Type B pancreatic cell (in vitro differentiated cells): ENCODE results near the gene RASA4B. TPM values are rescaled to one million over a fixed set of nuclear protein-coding genes. Genes with fewer than 3 reads are reported as not detected.
"Not testable (repeated sequence)": the region's sequence is repeated elsewhere in the genome, so short reads cannot be mapped to it uniquely, and the experiment has no call there.

Experiments used
- DNase-seq: peaks from one replicate; pipeline ENCODE4 v3.0.0; 2021; ENCODE audit warnings: mixed read lengths; ENCODE audit not compliant: unreplicated experiment; ENCODE audit errors: extremely low spot score
- H3K27ac Mint-ChIP-seq: 2 replicates; pipeline ENCODE4 v1.8.0; 2021; ENCODE audit warnings: mild to moderate bottlenecking, mixed read lengths
- H3K27me3 Mint-ChIP-seq: 2 replicates; pipeline ENCODE4 v1.8.0; 2021; ENCODE audit warnings: mixed read lengths
- H3K36me3 Mint-ChIP-seq: 2 replicates; pipeline ENCODE4 v1.8.0; 2021; ENCODE audit warnings: mixed read lengths
- H3K4me1 Mint-ChIP-seq: one replicate; pipeline ENCODE4 v1.8.0; 2021; ENCODE audit warnings: mixed read lengths; ENCODE audit not compliant: unreplicated experiment
- H3K4me3 Mint-ChIP-seq: 2 replicates; pipeline ENCODE4 v1.8.0; 2021; ENCODE audit warnings: mild to moderate bottlenecking, mixed read lengths
- H3K9me3 Mint-ChIP-seq: 2 replicates; pipeline ENCODE4 v1.8.0; 2021; ENCODE audit warnings: mixed read lengths
- CTCF ChIP-seq: fragments of 200-600 bp; sonication (generic); conservative IDR thresholded peaks from 2 replicates; pipeline ENCODE4 v1.5.0; 2021; ENCODE audit warnings: antibody characterized with exemption, mild to moderate bottlenecking
- total RNA-seq: library from RNA; stranded (reverse); gene quantifications from 2 replicates; pipeline ENCODE4 v1.2.1, GENCODE V29; 2021; ENCODE audit warnings: low replicate concordance

Gene RASA4B
- total RNA-seq, 1 donor from 2014 or later, result 7.1 TPM

- Mint-ChIP-seq H3K4me1 (no peaks in the 10 kb centered on the region), H3K27ac (no peak overlapping the region), H3K4me3 (no peak overlapping the region), H3K36me3 (no peaks in the 10 kb centered on the region), H3K9me3 (no peaks in the 10 kb centered on the region), H3K27me3 (no peaks in the 10 kb centered on the region)
- TF ChIP-seq CTCF, result no peak
- no peak for DNase-seq
Measured at GRCh38 chr7:102456327-102456726, 61.2 kb downstream of the RASA4B start.

GRCh38 chr7:102455596-102455995, 62.0 kb downstream of the RASA4B start:
- Mint-ChIP-seq H3K27ac (no peak overlapping the region), H3K27me3 (no peaks in the 10 kb centered on the region), H3K4me3 (no peak overlapping the region), H3K4me1 (no peaks in the 10 kb centered on the region), H3K9me3 (no peaks in the 10 kb centered on the region), H3K36me3 (no peaks in the 10 kb centered on the region)
- no peak for TF ChIP-seq CTCF
- no peak for DNase-seq

GRCh38 chr7:102454932-102455331, 62.6 kb downstream of the RASA4B start:
- not testable (repeated sequence) for H3K4me1 Mint-ChIP-seq, DNase-seq, H3K27me3 Mint-ChIP-seq, H3K36me3 Mint-ChIP-seq, H3K9me3 Mint-ChIP-seq, H3K27ac Mint-ChIP-seq, H3K4me3 Mint-ChIP-seq

GRCh38 chr7:102454468-102454867, 63.1 kb downstream of the RASA4B start:
- Mint-ChIP-seq H3K4me1 (no peaks in the 10 kb centered on the region), H3K27ac (no peak overlapping the region)
- no peak for TF ChIP-seq CTCF

GRCh38 chr7:102453319-102453718, 64.3 kb downstream of the RASA4B start:
- H3K9me3 Mint-ChIP-seq, result no peaks in the 10 kb centered on the region
- no peak for DNase-seq
- no peak overlapping the region for H3K4me3 Mint-ChIP-seq
- H3K4me1 Mint-ChIP-seq, result no peaks in the 10 kb centered on the region
- TF ChIP-seq CTCF, result no peak
- no peak overlapping the region for H3K27ac Mint-ChIP-seq
- H3K27me3 Mint-ChIP-seq, result no peaks in the 10 kb centered on the region
- no peaks in the 10 kb centered on the region for H3K36me3 Mint-ChIP-seq

More at GRCh38 chr7:102454468-102454867, 63.1 kb downstream of the RASA4B start:
- Mint-ChIP-seq H3K36me3 (no peaks in the 10 kb centered on the region), H3K27me3 (no peaks in the 10 kb centered on the region), H3K4me3 (no peak overlapping the region), H3K9me3 (no peaks in the 10 kb centered on the region)
- DNase-seq, result no peak

- DNase-seq, result no peak
- H3K4me3 Mint-ChIP-seq, result no peak overlapping the region
- H3K9me3 Mint-ChIP-seq, result no peaks in the 10 kb centered on the region
- no peak overlapping the region for H3K27ac Mint-ChIP-seq
- no peak for TF ChIP-seq CTCF
- H3K4me1 Mint-ChIP-seq, result no peaks in the 10 kb centered on the region
- no peaks in the 10 kb centered on the region for H3K36me3 Mint-ChIP-seq
- H3K27me3 Mint-ChIP-seq, result no peaks in the 10 kb centered on the region
Measured at GRCh38 chr7:102452451-102452850, 65.1 kb downstream of the RASA4B start.
